Upper lobe of left lung (tissue), 4 donors: Measurements from ENCODE around the gene CC2D2B.

Experiments used
- POLR2AphosphoS5 ChIP-seq, 2 donors: sonication (generic); formaldehyde crosslinking; IDR thresholded peaks; one replicate each; pipeline ENCODE4 v1.5.1; 2017; ENCODE audit warnings: antibody characterized with exemption in 2 of 2
- TF ChIP-seq, protein P1 (sequence below), 6 experiments: fragments of 450-650 bp in 4 of 6; fragments of 200-600 bp in 2 of 6; sonication (generic) in 2 of 6; IDR thresholded peaks; one replicate each; pipeline ENCODE4 v1.5.1; 2016 to 2019; ENCODE audit warnings: antibody characterized with exemption in 6 of 6

DNA sequence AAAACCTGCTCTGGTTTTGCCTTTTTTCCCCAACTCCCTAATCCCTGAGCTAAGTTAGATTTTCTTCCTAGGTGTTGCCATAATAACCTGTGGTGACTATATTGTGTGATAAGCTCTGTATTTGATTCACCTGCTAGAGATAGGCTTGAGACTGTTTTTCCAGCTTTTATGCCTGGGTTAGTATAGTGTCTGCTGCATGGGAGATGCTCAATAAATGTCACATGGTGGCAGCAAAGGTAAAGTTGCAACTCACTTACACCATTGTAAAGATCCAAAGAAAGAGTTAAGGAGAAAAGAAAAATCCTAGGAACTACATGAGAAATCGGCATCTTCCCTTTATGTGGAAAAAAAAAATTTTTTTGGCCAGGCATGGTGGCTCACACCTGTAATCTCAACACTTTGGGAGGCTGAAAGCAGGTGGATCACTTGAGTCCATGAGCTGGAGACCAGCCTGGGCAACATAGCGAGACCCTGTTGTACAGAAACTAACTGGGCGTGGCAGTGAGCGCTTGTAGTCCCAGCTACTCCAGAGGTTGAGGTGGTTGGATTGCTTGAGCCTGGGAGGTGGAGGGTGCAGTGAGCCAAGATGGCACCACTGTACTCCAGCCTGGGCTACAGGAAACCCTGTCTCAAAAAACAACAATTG is 139.4 kb downstream of the CC2D2B start:
- TF ChIP-seq POLR2AphosphoS5 (IDR thresholded peaks at IDR 0.05): no peak
- TF ChIP-seq, protein P1, sequence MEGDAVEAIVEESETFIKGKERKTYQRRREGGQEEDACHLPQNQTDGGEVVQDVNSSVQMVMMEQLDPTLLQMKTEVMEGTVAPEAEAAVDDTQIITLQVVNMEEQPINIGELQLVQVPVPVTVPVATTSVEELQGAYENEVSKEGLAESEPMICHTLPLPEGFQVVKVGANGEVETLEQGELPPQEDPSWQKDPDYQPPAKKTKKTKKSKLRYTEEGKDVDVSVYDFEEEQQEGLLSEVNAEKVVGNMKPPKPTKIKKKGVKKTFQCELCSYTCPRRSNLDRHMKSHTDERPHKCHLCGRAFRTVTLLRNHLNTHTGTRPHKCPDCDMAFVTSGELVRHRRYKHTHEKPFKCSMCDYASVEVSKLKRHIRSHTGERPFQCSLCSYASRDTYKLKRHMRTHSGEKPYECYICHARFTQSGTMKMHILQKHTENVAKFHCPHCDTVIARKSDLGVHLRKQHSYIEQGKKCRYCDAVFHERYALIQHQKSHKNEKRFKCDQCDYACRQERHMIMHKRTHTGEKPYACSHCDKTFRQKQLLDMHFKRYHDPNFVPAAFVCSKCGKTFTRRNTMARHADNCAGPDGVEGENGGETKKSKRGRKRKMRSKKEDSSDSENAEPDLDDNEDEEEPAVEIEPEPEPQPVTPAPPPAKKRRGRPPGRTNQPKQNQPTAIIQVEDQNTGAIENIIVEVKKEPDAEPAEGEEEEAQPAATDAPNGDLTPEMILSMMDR (IDR thresholded peaks at IDR 0.05): no peak
